ENCODE data around the gene MTUS2.

MTUS2 gene

GRCh38 chr13:29508130-29508875, 688.2 kb downstream of the MTUS2 start:
- DNase-seq (ENCODE audit: low read depth) = no peak

GRCh38 chr13:29508876-29509252, 688.7 kb downstream of the MTUS2 start:
- DNase-seq (ENCODE audit: low read depth) = no peak

GRCh38 chr13:29509999-29510589, 690.0 kb downstream of the MTUS2 start:
- no peak for DNase-seq (ENCODE audit: low read depth)

- DNase-seq (ENCODE audit: low read depth) = no peak
Measured at GRCh38 chr13:29510651-29511084, 690.5 kb downstream of the MTUS2 start.

- DNase-seq (ENCODE audit: low read depth) = no peak
Measured at GRCh38 chr13:29511106-29511796, 691.1 kb downstream of the MTUS2 start.

DNA sequence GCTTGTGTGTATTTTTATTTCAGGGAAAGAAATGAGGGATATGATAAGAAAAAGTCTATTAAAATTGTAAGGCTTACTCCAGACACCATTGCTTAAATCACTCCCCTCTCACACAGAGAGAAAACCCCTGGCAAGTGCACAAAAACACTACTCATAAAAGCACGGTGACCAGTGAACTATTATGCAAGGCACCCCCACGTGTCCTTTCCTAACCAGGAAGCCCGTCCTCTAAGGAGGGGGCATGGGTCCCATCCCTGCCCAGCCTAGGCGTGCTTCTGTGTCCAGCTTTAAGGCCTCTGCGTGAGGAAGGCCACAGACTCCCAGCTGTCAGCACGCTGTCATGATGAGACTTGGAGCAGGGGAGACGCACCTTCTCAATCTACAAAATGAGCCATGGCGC, 691.8 kb downstream of the MTUS2 start:
- DNase-seq (ENCODE audit: low read depth) = no peak

GRCh38 chr13:29513002-29513980, 693.2 kb downstream of the MTUS2 start:
- DNase-seq (ENCODE audit: low read depth) = no peak

GRCh38 chr13:29513981-29514719, 694.0 kb downstream of the MTUS2 start:
- no peak for DNase-seq (ENCODE audit: low read depth)

DNA sequence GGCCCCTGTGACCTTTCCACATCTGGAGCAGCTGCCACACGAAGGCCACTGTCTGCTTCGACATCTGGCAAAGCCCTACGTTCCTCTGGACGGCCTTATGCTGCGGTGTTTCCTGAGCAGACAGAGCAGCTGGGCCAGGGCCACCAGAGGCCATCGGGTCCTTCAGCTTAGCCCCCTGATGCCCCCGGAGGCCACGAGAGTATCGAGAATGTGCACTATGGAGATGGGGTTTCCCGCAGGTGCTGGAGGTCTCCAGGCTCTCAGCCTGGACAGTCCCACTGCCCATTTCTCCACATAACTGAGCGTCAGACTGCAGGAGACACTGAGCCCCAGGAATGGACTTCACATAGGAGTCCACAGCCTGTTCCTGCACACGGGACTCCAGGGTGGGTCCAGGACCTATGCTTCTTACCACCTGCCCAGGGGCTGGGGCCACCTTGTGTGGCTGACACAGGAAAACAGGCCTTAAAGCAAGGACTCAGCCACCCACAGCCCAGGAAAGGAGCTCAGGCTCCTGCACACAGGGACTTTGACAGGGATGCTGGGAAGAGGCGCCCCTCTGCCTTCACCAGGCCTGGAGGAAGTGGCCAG, 694.7 kb downstream of the MTUS2 start:
- no peak for DNase-seq (ENCODE audit: low read depth)

DNA sequence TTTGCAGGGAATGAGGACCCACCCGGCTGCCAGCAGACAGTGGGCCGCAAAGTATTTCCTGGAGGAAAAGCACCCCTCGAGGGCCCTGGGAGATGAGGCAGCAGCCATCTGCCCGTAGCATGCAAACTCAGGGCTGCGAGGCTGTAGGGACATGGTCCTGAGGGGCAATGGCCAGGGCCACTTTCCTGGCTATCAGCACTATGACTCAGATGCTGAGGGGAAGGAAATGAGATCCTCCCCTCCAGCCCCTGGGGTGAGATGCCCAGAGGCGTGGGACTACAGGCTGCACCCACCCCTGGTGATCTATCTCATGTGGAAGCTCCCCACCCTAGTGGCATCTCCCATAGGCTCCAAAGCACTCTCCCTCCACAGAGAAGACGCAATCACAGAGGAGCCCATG, 695.2 kb downstream of the MTUS2 start:
- DNase-seq (ENCODE audit: low read depth) = no peak

DNA sequence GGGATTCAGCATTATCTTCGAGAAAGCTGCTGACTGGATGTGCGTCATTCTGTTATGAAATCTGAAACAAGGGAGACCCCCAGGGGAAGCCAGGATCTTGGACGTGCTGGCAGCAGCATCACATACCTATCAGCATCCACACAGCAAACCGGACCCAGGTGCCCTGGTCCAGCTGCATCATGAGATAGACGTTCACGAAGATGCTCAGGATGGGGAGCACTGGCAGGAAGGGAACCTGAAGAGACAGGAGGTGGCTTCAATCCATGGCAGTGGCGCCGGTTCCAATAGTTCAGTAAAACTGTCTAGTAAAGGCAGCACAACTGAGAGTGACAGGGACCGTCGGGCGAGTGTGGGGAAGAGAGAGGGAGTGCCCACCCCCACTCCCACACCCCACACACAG, 695.9 kb downstream of the MTUS2 start:
- DNase-seq (ENCODE audit: low read depth) = no peak

GRCh38 chr13:29516880-29517279, 696.7 kb downstream of the MTUS2 start:
- DNase-seq (ENCODE audit: low read depth) = no peak

DNA sequence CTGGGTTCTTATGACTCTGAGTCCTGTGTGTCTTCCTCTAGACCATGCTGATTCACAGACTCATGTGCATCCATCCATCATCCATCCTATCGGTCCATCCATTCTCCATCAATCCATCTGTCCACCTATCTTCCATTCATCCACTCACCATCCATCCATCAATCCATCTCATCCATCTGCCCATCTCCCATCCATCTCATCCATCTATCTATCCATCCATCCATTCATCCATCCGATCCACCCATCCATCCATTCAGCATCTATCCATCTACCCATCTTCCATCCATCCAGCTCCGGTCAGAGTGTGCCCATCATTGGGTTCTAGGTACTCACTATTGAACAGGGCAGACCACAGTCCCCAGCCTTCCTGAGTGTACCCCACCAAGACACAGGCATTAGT, 699.8 kb downstream of the MTUS2 start:
- DNase-seq (ENCODE audit: low read depth) = no peak

DNA sequence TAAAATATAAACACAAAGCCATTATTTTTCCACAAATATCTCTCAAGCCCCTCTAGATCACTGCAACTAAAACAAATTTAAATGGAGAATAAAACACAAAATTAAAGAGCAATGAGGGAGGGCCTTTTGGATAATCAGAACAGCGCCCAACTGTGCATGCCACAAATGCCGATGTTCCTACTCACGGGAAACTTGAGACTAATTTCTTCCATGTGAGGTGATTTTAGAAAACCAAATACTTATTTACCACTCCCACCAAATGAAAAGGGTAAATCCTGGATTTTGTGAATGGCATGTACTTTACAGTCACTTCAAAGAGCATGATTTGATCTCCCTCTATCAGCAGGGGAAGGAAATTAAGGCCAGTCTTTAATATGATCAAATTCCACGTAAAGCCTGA, 700.5 kb downstream of the MTUS2 start:
- peak; percentile 47 for DNase-seq (ENCODE audit: low read depth)

- DNase-seq (ENCODE audit: low read depth) = no peak
Measured at GRCh38 chr13:29521336-29521735, 701.2 kb downstream of the MTUS2 start.

DNA sequence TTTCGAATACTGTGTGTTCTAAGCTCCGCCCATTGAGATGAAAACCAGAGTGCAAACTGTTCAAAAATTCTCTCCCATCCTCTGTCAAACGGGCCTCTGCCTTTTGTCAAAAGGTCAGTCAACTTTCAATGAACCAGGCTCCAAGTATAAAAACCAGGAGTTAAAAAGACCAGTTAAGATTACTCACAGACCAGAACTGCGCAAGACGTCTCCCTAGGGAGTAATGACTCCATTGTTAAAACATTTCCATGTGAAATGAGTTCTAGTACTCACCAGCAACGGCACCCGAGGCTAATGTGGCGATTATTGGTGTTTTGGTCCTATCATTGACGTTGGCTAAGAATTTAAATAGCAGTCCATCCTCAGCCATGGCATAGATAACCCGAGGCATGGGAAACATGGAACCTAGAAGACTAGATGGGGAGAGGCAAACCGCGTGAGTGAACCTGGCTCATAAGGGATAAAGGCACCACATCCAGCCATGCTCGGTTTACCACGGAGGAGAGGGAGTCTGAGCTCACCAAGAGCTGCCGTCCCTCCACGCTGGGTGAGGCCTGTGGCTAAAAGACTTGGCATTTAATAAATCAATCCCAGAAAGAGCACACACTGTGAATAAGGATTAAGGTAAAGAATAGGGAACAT, 702.0 kb downstream of the MTUS2 start:
- DNase-seq (ENCODE audit: low read depth) = peak; percentile 86

GRCh38 chr13:29523199-29523961, 703.2 kb downstream of the MTUS2 start:
- DNase-seq (ENCODE audit: low read depth) = no peak

GRCh38 chr13:29524176-29524575, 704.0 kb downstream of the MTUS2 start:
- no peak for DNase-seq (ENCODE audit: low read depth)

- no peak for DNase-seq (ENCODE audit: low read depth)
Measured at GRCh38 chr13:29524641-29525040, 704.5 kb downstream of the MTUS2 start.

- no peak for DNase-seq (ENCODE audit: low read depth)
Measured at GRCh38 chr13:29525757-29526156, 705.6 kb downstream of the MTUS2 start.

Data from HS-5 (cell line).